ENCODE data around the gene CLSTN1.

GRCh38 chr1:9706178-9706577 lies 117.6 kb downstream of the CLSTN1 start:
- TF ChIP-seq CTCF (IDR thresholded peaks at IDR 0.05) (no peak), REST (IDR thresholded peaks at IDR 0.05; ENCODE audit: insufficient read depth in 1 of 2, low read depth in 2 of 2, low read length in 1 of 2) (no peak), POLR2AphosphoS5 (IDR thresholded peaks at IDR 0.05; ENCODE audit: low read depth, low read length) (no peak), TCF7L2 (IDR thresholded peaks at IDR 0.05; ENCODE audit: low read depth, low read length) (no peak)
